DMS53 (cell line): ENCODE results near the gene SPAG9.
A peak's percentile ranks its signal among the peaks of the same experiment; 100 is the strongest.

Source experiments
- DNase-seq: peaks from one replicate; lab custom pipeline; 2025; lab: John Stamatoyannopoulos, UW

SPAG9 gene

GRCh38 chr17:50986989-50987660 is 133.5 kb downstream of the SPAG9 start:
- DNase-seq = no peak

GRCh38 chr17:50981279-50981678 is 139.4 kb downstream of the SPAG9 start:
- DNase-seq = no peak

- no peak for DNase-seq
Observed at GRCh38 chr17:50979524-50979927, 141.1 kb downstream of the SPAG9 start.

GRCh38 chr17:50977487-50978159 is 143.0 kb downstream of the SPAG9 start:
- DNase-seq = peak; percentile 13

- DNase-seq = no peak
Observed at GRCh38 chr17:50976951-50977472, 143.7 kb downstream of the SPAG9 start.

GRCh38 chr17:50973557-50974494 is 146.8 kb downstream of the SPAG9 start:
- DNase-seq = no peak

- DNase-seq = no peak
Observed at GRCh38 chr17:50972577-50972976, 148.1 kb downstream of the SPAG9 start.

- DNase-seq = no peak
Observed at GRCh38 chr17:50967795-50968194, 152.9 kb downstream of the SPAG9 start.

GRCh38 chr17:50966163-50966666 is 154.5 kb downstream of the SPAG9 start:
- DNase-seq = no peak

GRCh38 chr17:50963139-50963538 is 157.5 kb downstream of the SPAG9 start:
- no peak for DNase-seq

- DNase-seq = no peak
Observed at GRCh38 chr17:50961282-50962220, 159.1 kb downstream of the SPAG9 start.

GRCh38 chr17:50959341-50959740 is 161.3 kb downstream of the SPAG9 start:
- DNase-seq = no peak

GRCh38 chr17:50957600-50958575 is 162.8 kb downstream of the SPAG9 start:
- no peak for DNase-seq

- DNase-seq = peak; percentile 79
Observed at GRCh38 chr17:50956750-50957523, 163.7 kb downstream of the SPAG9 start.

- DNase-seq = no peak
Observed at GRCh38 chr17:50956409-50956749, 164.3 kb downstream of the SPAG9 start.

GRCh38 chr17:50955667-50956120 is 165.0 kb downstream of the SPAG9 start:
- DNase-seq = no peak

- no peak for DNase-seq
Observed at GRCh38 chr17:50955160-50955559, 165.5 kb downstream of the SPAG9 start.

- DNase-seq = peak; percentile 43
Observed at GRCh38 chr17:50954641-50955121, 166.0 kb downstream of the SPAG9 start.
